Esophagus squamous epithelium (tissue), 5 donors: ENCODE results near the gene KCNJ11. TPM values are rescaled to one million over a fixed set of nuclear protein-coding genes. Genes with fewer than 3 reads are reported as not detected.
"Not testable (repeated sequence)": the region's sequence is repeated elsewhere in the genome, so short reads cannot be mapped to it uniquely, and the experiment has no call there.

ENCODE experiments used
- DNase-seq: peaks from one replicate; lab custom pipeline; 2025; lab: John Stamatoyannopoulos, UW
- H3K27ac ChIP-seq, 4 donors: fragments of 200-600 bp; sonication (generic); one replicate each; pipeline ENCODE4 v1.5.1; 2016 to 2019; ENCODE audit warnings: mild to moderate bottlenecking in 1 of 4
- H3K27me3 ChIP-seq, 4 donors: fragments of 200-600 bp; sonication (generic); 1 replicate in 3 of 4; 2 replicates in 1 of 4; pipeline versions ENCODE4 v1.5.1 to v1.6.0; 2017 to 2021; ENCODE audit warnings: antibody characterized with exemption in 1 of 4
- H3K36me3 ChIP-seq, 3 donors: fragments of 200-600 bp; sonication (generic); one replicate each; pipeline ENCODE4 v1.5.1; 2016 to 2019
- H3K4me1 ChIP-seq, 3 donors: fragments of 200-600 bp; sonication (generic); one replicate each; pipeline ENCODE4 v1.5.1; 2017 to 2019
- H3K4me3 ChIP-seq, 4 donors: fragments of 200-600 bp; sonication (generic); 1 replicate in 3 of 4; 2 replicates in 1 of 4; pipeline ENCODE4 v1.5.1; 2016 to 2019; ENCODE audit warnings: mild to moderate bottlenecking in 2 of 4, moderate library complexity in 1 of 4
- H3K9me3 ChIP-seq, 3 donors: fragments of 200-600 bp; sonication (generic); one replicate each; pipeline ENCODE4 v1.5.1; 2016 to 2019
- POLR2A ChIP-seq, 4 donors: fragments of 450-650 bp; IDR thresholded peaks; one replicate each; pipeline ENCODE4 v1.6.1; 2017; ENCODE audit warnings: antibody characterized with exemption in 4 of 4, mild to moderate bottlenecking in 4 of 4, moderate library complexity in 3 of 4
- WGBS, 2 donors: methylation state at CpG; one replicate each; pipeline ENCODE4 v1.1.5; 2018; 5-methylcytosine and 5-hydroxymethylcytosine counted together
- intact Hi-C: fragments of 100-400 bp; cut with DNase I; formaldehyde crosslinking; loops from one replicate; pipeline ENCODE4 v1.15.0; 2022
- total RNA-seq, 4 donors: library from RNA; depleted of rRNA; stranded (reverse); fragments of >200 nt; gene quantifications; one replicate each; pipeline ENCODE4 v1.1.0, GENCODE V29; 2016
- TF ChIP-seq, protein P1 (sequence below), 6 experiments: fragments of 450-650 bp in 4 of 6; fragments of 200-600 bp in 2 of 6; sonication (generic) in 2 of 6; IDR thresholded peaks; one replicate each; pipeline ENCODE4 v1.5.1; 2016 to 2019; ENCODE audit warnings: antibody characterized with exemption in 6 of 6, mild to moderate bottlenecking in 4 of 6, moderate library complexity in 4 of 6
- donor health status: DM: yes; HTN: yes; CAD: no.

KCNJ11 gene
- total RNA-seq, 4 donors from 2014 or later = 1.0 to 1.6 (median 1.3) TPM

DNA sequence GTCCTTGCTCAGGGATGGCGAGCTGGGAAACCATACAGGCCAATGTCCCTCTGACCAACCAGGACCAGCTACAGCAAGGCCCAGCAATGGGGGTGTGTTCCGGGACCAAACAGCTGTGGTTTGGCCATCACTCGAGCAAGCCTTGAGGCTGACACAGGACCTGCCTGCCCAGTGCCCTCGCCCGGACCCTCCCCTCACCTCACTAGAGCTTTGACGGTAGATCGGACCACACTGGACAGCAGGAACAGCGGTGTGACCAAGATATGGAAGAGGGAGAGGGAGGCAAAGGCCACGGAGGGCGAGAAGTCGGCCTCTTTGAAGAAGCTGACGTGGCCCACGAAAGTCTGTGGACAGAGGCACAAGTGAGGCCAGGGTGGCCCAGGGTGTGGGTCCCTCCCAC lies 42.2 kb upstream of the KCNJ11 start:
- Histone ChIP-seq H3K27me3 (peaks cover 0 to 12% (median 0%) of the 10 kb centered on the region in 4 donors), H3K4me1 (peaks cover 0 to 5% (median 0%) of the 10 kb centered on the region in 3 donors), H3K36me3 (no peaks in the 10 kb centered on the region), H3K27ac (no peak overlapping the region), H3K9me3 (no peaks in the 10 kb centered on the region), H3K4me3 (no peak overlapping the region)
- intact Hi-C loops = no loop called here
- WGBS, 2 donors = 85 to 93% methylated on average over 8 to 10 of the region's 13 CpGs
- DNase-seq = no peak
- TF ChIP-seq, protein P1, sequence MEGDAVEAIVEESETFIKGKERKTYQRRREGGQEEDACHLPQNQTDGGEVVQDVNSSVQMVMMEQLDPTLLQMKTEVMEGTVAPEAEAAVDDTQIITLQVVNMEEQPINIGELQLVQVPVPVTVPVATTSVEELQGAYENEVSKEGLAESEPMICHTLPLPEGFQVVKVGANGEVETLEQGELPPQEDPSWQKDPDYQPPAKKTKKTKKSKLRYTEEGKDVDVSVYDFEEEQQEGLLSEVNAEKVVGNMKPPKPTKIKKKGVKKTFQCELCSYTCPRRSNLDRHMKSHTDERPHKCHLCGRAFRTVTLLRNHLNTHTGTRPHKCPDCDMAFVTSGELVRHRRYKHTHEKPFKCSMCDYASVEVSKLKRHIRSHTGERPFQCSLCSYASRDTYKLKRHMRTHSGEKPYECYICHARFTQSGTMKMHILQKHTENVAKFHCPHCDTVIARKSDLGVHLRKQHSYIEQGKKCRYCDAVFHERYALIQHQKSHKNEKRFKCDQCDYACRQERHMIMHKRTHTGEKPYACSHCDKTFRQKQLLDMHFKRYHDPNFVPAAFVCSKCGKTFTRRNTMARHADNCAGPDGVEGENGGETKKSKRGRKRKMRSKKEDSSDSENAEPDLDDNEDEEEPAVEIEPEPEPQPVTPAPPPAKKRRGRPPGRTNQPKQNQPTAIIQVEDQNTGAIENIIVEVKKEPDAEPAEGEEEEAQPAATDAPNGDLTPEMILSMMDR (IDR thresholded peaks at IDR 0.05) = no peak
- no peak for TF ChIP-seq POLR2A (IDR thresholded peaks at IDR 0.05)

DNA sequence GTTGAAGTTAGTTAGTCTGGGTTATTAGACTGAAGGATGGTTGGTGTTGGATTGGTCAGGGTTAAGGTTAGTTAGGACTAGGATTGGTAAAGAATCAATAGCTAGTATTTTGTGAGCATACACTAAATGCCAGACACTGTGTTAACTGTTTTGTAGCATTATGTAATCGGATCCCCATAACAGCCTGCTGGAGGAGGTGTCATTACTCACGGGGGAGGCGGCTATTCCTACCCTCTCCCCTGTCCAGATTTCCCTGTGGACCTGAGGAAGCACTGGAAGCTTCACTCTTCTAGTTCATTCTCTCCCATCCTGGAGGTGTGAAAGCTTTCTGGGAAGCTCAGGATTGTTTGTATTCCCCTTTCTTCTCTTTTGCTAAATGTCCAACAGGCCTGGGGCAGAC lies 40.5 kb upstream of the KCNJ11 start:
- intact Hi-C loops = no loop called here
- no peak for DNase-seq
- no peak overlapping the region for H3K4me3 ChIP-seq
- no peaks in the 10 kb centered on the region for H3K9me3 ChIP-seq
- H3K36me3 ChIP-seq = no peaks in the 10 kb centered on the region
- TF ChIP-seq POLR2A (IDR thresholded peaks at IDR 0.05) = no peak
- H3K27me3 ChIP-seq = peaks cover 0 to 12% (median 0%) of the 10 kb centered on the region in 4 donors
- peaks cover 0 to 5% (median 0%) of the 10 kb centered on the region in 3 donors for H3K4me1 ChIP-seq
- H3K27ac ChIP-seq = no peak overlapping the region
- 57 to 92% methylated on average over 2 to 3 of the region's 3 CpGs for WGBS, 2 donors

DNA sequence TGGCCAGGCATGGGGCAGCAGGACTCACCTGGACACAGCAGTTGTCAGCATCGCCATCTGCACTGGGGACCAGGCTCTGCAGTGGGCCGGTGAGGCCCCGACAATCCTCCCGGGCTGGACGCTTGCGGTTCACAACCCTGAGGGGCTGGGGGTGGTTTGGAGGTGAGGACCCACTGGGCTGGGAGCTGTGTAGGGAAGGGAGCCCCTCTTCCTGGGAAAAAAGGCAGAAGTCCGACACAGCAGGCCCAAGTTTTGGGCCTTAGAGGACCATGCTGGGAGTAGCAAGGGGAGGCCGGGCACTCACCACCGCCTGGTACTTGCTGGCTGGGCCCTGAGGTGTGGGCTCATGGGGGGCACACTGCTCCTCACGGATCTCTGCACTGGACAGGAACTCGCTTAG lies 39.8 kb upstream of the KCNJ11 start:
- Histone ChIP-seq H3K9me3 (no peaks in the 10 kb centered on the region), H3K4me3 (no peak overlapping the region), H3K27ac (no peak overlapping the region), H3K36me3 (no peaks in the 10 kb centered on the region), H3K4me1 (peaks cover 0 to 5% (median 0%) of the 10 kb centered on the region in 3 donors), H3K27me3 (peaks cover 0 to 12% (median 0%) of the 10 kb centered on the region in 4 donors)
- DNase-seq = no peak
- intact Hi-C loops = no loop called here
- 17% methylated on average over 1 of the region's 11 CpGs; no CpG with 5 or more reads in 1 of the 2 donors for WGBS, 2 donors
- TF ChIP-seq, protein P1 (IDR thresholded peaks at IDR 0.05) = no peak
- no peak for TF ChIP-seq POLR2A (IDR thresholded peaks at IDR 0.05)

DNA sequence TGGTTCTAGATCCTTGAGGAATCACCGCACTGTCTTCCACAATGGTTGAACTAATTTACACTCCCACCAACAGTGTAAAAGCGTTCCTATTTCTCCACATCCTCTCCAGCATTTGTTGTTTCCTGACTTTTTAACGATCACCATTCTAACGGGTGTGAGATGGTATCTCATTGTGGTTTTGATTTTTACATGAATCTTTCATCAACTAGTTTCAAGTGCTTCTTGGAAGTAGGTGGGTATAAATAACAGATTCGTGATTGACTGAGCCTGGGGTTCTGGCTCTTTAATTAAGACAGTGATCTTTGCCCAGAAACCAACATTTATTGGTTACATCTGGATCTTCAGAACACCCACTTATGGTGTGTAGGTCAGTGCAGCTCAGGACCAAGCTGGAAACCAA lies 37.8 kb upstream of the KCNJ11 start:
- peaks cover 0 to 26% (median 0%) of the 10 kb centered on the region in 4 donors for H3K27me3 ChIP-seq
- H3K4me3 ChIP-seq, H3K27ac ChIP-seq, H3K4me1 ChIP-seq, H3K36me3 ChIP-seq, DNase-seq, H3K9me3 ChIP-seq, intact Hi-C loops: not testable (repeated sequence)
- 61 to 69% methylated on average over 5 of the region's 5 CpGs for WGBS, 2 donors

DNA sequence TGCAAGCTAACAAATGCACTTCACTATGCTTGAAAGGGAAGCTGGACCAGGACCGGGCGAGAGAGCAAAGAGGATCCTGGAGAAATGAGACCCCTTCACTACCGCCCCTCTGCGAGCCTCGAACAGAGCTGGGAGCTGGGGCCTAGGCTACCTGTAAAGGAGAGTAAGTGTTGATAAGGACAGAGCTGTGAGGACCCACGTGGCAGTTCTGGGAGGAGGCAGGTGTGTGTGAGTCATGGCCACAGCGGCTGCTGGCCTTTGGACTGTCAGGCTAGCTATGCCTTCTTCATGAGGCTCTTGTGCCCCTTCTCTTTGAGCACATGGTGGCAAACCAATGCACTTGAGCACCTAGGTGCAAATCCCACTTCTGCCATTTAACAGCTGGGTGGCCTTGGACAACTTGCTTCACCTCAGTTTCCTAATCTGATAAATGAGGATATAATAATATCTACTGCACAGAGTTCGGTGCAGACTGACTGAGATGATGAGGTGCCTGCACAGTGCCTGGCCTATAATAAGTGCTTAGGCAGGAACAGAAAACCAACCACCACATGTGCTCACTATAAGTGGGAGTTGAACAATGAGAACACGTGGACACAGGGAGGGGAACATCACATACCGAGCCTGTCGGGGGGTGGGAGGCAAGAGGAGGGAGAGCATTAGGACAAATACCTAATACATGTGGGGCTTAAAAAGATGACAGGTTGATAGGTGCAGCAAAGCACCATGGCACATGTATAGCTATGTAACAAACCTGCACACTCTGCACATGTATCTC lies 35.3 kb upstream of the KCNJ11 start:
- WGBS, 2 donors = 71 to 74% methylated on average over 10 to 11 of the region's 11 CpGs
- H3K36me3 ChIP-seq = no peaks in the 10 kb centered on the region
- TF ChIP-seq, protein P1 (IDR thresholded peaks at IDR 0.05) = no peak
- no peak for TF ChIP-seq POLR2A (IDR thresholded peaks at IDR 0.05)
- H3K9me3 ChIP-seq = no peaks in the 10 kb centered on the region
- intact Hi-C loops = no loop called here
- no peak for DNase-seq
- no peak overlapping the region for H3K4me3 ChIP-seq
- no peak overlapping the region for H3K27ac ChIP-seq
- H3K4me1 ChIP-seq = no peaks in the 10 kb centered on the region
- H3K27me3 ChIP-seq = peaks cover 0 to 51% (median 0%) of the 10 kb centered on the region in 4 donors

DNA sequence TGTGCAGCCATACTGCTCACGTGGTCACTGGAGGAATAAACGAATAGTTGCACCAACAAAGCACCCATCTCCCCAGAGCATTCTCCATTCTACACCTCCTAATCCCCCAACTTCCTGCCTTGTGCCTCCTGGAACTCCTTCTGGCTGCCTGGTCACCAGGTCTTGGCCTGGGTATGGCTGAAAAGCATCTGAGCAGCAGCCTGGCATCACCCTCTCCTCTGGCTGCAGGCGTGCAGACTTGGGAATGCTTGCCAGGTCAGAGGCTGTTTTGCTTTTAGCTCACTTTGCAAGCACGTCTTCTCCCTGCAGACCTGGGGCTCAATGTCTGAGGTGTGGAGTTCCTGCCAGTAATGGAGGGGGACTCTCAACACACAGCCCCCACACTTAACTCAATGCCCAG lies 33.3 kb upstream of the KCNJ11 start:
- no peak overlapping the region for H3K27ac ChIP-seq
- H3K27me3 ChIP-seq = peaks cover 0 to 59% (median 0%) of the 10 kb centered on the region in 4 donors
- 43 to 53% methylated on average over 2 of the region's 4 CpGs for WGBS, 2 donors
- TF ChIP-seq POLR2A (IDR thresholded peaks at IDR 0.05) = no peak
- TF ChIP-seq, protein P1 (IDR thresholded peaks at IDR 0.05) = no peak
- H3K4me3 ChIP-seq = no peak overlapping the region
- H3K4me1 ChIP-seq = no peaks in the 10 kb centered on the region
- no peak for DNase-seq
- H3K36me3 ChIP-seq = no peaks in the 10 kb centered on the region
- H3K9me3 ChIP-seq = no peaks in the 10 kb centered on the region
- intact Hi-C loops = no loop called here
